HepG2 (cell line): ENCODE results near the gene SNAP23. TPM values are rescaled to one million over a fixed set of nuclear protein-coding genes. Genes with fewer than 3 reads are reported as not detected.

Experiments used
- BRCA1 ChIP-seq: sonication (generic); formaldehyde crosslinking; IDR thresholded peaks from 2 replicates; pipeline ENCODE4 v1.4.0; 2020; ENCODE audit warnings: missing genetic modification reagents
- HNRNPLL ChIP-seq: fragments of 200-400 bp; formaldehyde crosslinking; IDR thresholded peaks from 2 replicates; pipeline ENCODE4 v1.6.1; 2017; ENCODE audit warnings: mild to moderate bottlenecking, low read depth, low read length; ENCODE audit not compliant: poor library complexity, severe bottlenecking
- IKZF4 ChIP-seq: sonication (generic); formaldehyde crosslinking; IDR thresholded peaks from 2 replicates; pipeline ENCODE4 v1.5.1; 2020; ENCODE audit warnings: borderline replicate concordance, mild to moderate bottlenecking, low read depth, missing genetic modification reagents; ENCODE audit errors: not compliant biosample characterization
- JUND ChIP-seq: sonication (generic); formaldehyde crosslinking; IDR thresholded peaks from 2 replicates; pipeline ENCODE4 v1.8.0; 2022; ENCODE audit warnings: mild to moderate bottlenecking, missing genetic modification reagents
- MIXL1 ChIP-seq: IDR thresholded peaks from 2 replicates; pipeline ENCODE4 v1.6.1; 2016
- NFATC3 ChIP-seq: sonication (generic); formaldehyde crosslinking; IDR thresholded peaks from 2 replicates; pipeline ENCODE4 v1.5.1; 2020; ENCODE audit warnings: mild to moderate bottlenecking, missing genetic modification reagents
- POLR2AphosphoS5 ChIP-seq: IDR thresholded peaks from 2 replicates; pipeline ENCODE4 v1.6.1; 2012; ENCODE audit warnings: low read depth, low read length
- SALL1 ChIP-seq: sonication (generic); formaldehyde crosslinking; IDR thresholded peaks from 2 replicates; pipeline ENCODE4 v1.8.0; 2022; ENCODE audit warnings: mild to moderate bottlenecking, missing genetic modification reagents
- SIN3B ChIP-seq: fragments of 150-350 bp; IDR thresholded peaks from 2 replicates; pipeline ENCODE4 v1.6.1; 2014; ENCODE audit warnings: low read length
- TARDBP ChIP-seq: sonication (generic); formaldehyde crosslinking; IDR thresholded peaks from 2 replicates; pipeline ENCODE4 v1.8.0; 2022; ENCODE audit warnings: mild to moderate bottlenecking, missing genetic modification reagents
- ZFP37 ChIP-seq: sonication (generic); formaldehyde crosslinking; IDR thresholded peaks from 2 replicates; pipeline ENCODE4 v1.4.0; 2020; ENCODE audit warnings: missing genetic modification reagents, borderline replicate concordance
- ZNF335 ChIP-seq: sonication (generic); formaldehyde crosslinking; IDR thresholded peaks from 2 replicates; pipeline ENCODE4 v1.4.0; 2020; ENCODE audit warnings: missing genetic modification reagents
- ZNF343 ChIP-seq: sonication (generic); formaldehyde crosslinking; IDR thresholded peaks from 2 replicates; pipeline ENCODE4 v1.4.0; 2020; ENCODE audit warnings: mild to moderate bottlenecking, missing genetic modification reagents
- ZNF407 ChIP-seq: sonication (generic); formaldehyde crosslinking; IDR thresholded peaks from one replicate; pipeline ENCODE4 v1.5.1; 2020; ENCODE audit warnings: mild to moderate bottlenecking, missing genetic modification reagents; ENCODE audit errors: not compliant biosample characterization
- ZNF432 ChIP-seq: sonication (generic); formaldehyde crosslinking; IDR thresholded peaks from 2 replicates; pipeline ENCODE4 v1.5.0; 2020; ENCODE audit warnings: missing genetic modification reagents, mild to moderate bottlenecking, borderline replicate concordance
- ZNF441 ChIP-seq: sonication (generic); formaldehyde crosslinking; IDR thresholded peaks from 2 replicates; pipeline ENCODE4 v1.7.0; 2021; ENCODE audit warnings: missing genetic modification reagents, borderline replicate concordance
- ZNF446 ChIP-seq: sonication (generic); formaldehyde crosslinking; IDR thresholded peaks from 2 replicates; pipeline ENCODE4 v1.5.0; 2020; ENCODE audit warnings: mild to moderate bottlenecking, missing genetic modification reagents
- ZNF510 ChIP-seq: sonication (generic); formaldehyde crosslinking; IDR thresholded peaks from 2 replicates; pipeline ENCODE4 v1.4.0; 2020; ENCODE audit warnings: low read depth, mild to moderate bottlenecking, missing genetic modification reagents
- ZNF547 ChIP-seq: sonication (generic); formaldehyde crosslinking; IDR thresholded peaks from 2 replicates; pipeline ENCODE4 v1.5.1; 2020; ENCODE audit warnings: mild to moderate bottlenecking, missing genetic modification reagents
- ZNF709 ChIP-seq: sonication (generic); formaldehyde crosslinking; IDR thresholded peaks from 2 replicates; pipeline ENCODE4 v1.5.0; 2020; ENCODE audit warnings: mild to moderate bottlenecking, missing genetic modification reagents
- ZNF761 ChIP-seq: sonication (generic); formaldehyde crosslinking; conservative IDR thresholded peaks from 2 replicates; pipeline ENCODE4 v1.4.0; 2020; ENCODE audit warnings: mild to moderate bottlenecking, missing genetic modification reagents
- ZNF775 ChIP-seq: sonication (generic); formaldehyde crosslinking; IDR thresholded peaks from 2 replicates; pipeline ENCODE4 v1.4.0; 2020; ENCODE audit warnings: missing genetic modification reagents, mild to moderate bottlenecking, moderate library complexity, borderline replicate concordance
- polyA plus RNA-seq, 8 experiments: library from polyadenylated mRNA; depleted of rRNA in 3 of 8; stranded (reverse) in 7 of 8; unstranded in 1 of 8; fragments of >200 nt; fragmentation: Illumina TruSeq in 4 of 8; extraction: Trizol in 4 of 8; gene quantifications; 2 replicates each; pipeline versions ENCODE4 v1.2.1 to v1.2.3, GENCODE V29; 2011 to 2016; ENCODE audit warnings: low read depth in 4 of 8, missing spikeins in 1 of 8, mixed read lengths in 1 of 8; ENCODE audit not compliant: insufficient read depth in 1 of 8
- total RNA-seq, 5 experiments: library from RNA; depleted of rRNA; stranded (reverse); fragments of >200 nt; fragmentation: Illumina TruSeq; extraction: Trizol; gene quantifications; 2 replicates each; pipeline ENCODE4 v1.2.3, GENCODE V29; 2016; ENCODE audit warnings: low read depth in 1 of 5

Gene SNAP23
- total and polyA plus RNA-seq, 2 of the 13 experiments (the other 11 are each of a cell fraction or from before 2014, with no cell fraction given): 37.0 to 101 TPM

GRCh38 chr15:42575188-42576039, 80.0 kb downstream of the SNAP23 start, which contains the start of gene STARD9 (continued):
- TF ChIP-seq HNRNPLL (peak; percentile 55), NFATC3 (CRISPR knock-in tag) (peak; percentile 84; the same call in 1 of the 2 replicates), ZNF709 (peak; percentile 68), ZNF335 (CRISPR knock-in tag) (peak; percentile 56; the same call in 1 of the 2 replicates), BRCA1 (no peak; the same call in 1 of the 2 replicates), ZNF775 (CRISPR knock-in tag) (peak; percentile 82; the same call in 1 of the 2 replicates), ZNF407 (CRISPR knock-in tag) (peak; percentile 17), SIN3B (no peak), MIXL1 (CRISPR knock-in tag) (no peak), ZFP37 (no peak; the same call in 1 of the 2 replicates), IKZF4 (CRISPR knock-in tag) (peak; percentile 60), ZNF432 (CRISPR knock-in tag) (no peak), SALL1 (CRISPR knock-in tag) (peak; percentile 73), ZNF441 (CRISPR knock-in tag) (peak; percentile 46; the same call in 1 of the 2 replicates), POLR2AphosphoS5 (peak; percentile 67), ZNF547 (CRISPR knock-in tag) (no peak; the same call in 1 of the 2 replicates), TARDBP (CRISPR knock-in tag) (peak; percentile 67; the same call in 1 of the 2 replicates), ZNF510 (CRISPR knock-in tag) (peak; percentile 80), ZNF343 (CRISPR knock-in tag) (0 out of 2 replicates have a peak, but pooled peaks have one; percentile 41), JUND (CRISPR knock-in tag) (no peak), ZNF761 (0 out of 2 replicates have a peak, but pooled peaks have one; percentile 44), ZNF446 (peak; percentile 48; the same call in 1 of the 2 replicates)
